HCEC 1CT (cell line): ENCODE results near the gene PRRX1.
A peak's percentile ranks its signal among the peaks of the same experiment; 100 is the strongest.

Source experiments
- DNase-seq: peaks from one replicate; pipeline ENCODE4 v3.0.0-alpha.2; 2017

PRRX1 gene

GRCh38 chr1:170692866-170693575, 29.1 kb downstream of the PRRX1 start:
- peak; percentile 89 for DNase-seq

GRCh38 chr1:170694172-170694926, 30.4 kb downstream of the PRRX1 start:
- no peak for DNase-seq

DNA sequence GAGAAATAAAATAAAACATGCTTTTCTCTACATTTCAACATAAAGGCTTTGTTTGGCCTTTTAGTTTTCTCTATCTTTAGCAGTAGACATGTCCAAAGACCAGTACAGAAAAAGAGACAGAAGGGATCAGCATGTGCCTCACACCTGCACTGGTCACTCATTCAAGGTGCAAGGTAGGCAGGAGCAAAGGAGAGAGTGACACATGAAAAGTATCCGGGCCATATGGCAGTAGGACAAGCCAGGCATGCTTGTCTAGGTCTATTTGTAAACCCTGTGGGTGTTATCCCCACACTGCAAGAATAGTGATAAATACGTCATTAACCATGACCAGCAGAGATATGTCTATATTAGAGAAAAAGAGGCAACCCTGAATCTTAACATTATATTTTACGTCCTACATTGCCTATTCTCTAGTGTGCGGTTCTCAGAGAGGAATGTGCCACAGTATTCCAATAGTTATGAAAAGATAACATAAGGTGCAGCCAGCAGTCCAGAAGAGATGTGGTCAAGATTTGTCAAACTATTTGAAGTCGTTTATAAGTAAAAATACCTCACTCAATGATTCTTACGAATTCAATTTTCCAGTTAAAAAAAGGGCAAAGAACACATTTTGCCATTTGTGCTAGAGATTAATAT, 32.1 kb downstream of the PRRX1 start:
- no peak for DNase-seq

GRCh38 chr1:170696591-170697290, 32.8 kb downstream of the PRRX1 start:
- no peak for DNase-seq

GRCh38 chr1:170697316-170697715, 33.4 kb downstream of the PRRX1 start:
- DNase-seq = no peak

DNA sequence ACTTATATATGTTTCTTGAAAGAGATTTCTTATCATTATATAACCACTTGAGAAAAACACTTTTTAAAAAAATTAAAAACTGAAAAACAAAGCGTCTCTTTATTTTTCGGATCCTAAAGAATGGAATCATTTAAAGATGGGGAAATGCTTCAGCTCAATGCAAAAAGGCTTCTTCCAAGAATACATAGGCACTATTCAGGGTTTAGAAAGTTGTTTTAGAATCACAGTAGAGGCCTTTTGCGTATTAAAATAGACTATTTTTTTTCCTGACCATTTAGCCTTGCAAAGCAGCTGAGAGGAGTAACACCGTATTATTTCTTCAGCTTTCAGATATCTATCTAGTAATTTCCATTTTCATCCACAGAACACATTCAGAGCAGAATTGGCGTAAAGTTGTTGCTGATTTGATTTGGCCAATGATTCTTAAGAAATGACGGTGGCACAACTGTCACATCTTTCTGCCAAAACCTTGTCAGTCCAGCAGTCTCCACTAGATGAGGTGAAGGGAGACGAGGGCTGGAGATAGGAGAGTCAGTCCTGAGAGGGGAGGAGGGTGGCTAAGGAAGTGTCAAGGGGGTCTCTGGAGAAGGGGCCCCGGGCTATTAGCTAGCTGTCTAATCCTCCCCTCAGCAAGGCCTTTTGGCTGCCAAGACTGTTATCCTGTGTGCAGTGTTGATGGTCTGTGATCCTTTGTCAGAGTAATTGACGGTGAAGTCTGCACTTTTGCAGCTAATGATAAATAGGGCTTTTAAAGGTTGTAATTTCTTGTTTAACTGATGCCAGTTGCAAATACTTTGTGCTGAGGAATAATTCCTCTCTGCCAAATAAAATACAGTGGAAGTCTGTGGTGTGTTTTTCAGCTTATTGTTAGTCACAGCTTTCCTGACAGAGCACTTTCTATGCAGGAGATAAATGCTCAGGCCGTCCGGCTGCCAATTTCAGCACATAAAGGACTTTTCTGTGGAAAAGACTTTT, 34.7 kb downstream of the PRRX1 start:
- no peak for DNase-seq

DNA sequence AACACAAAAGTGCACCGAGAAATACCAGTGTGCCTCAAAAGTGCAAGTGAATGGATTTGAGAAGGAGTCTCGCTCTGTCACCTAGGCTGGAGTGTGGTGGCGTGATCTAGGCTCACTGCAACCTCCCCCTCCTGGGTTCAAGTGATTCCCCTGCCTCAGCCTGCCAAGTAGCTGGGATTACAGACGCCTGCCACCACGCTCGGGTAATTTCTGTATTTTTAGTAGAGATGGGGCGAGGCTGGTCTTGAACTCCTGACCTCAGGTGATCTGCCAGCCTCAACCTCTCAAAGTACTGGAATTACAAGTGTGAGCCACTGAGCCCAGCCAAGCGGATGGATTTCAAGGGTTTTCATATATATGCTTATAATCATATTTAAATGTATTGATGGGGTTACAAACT, 35.8 kb downstream of the PRRX1 start:
- DNase-seq = no peak

GRCh38 chr1:170700842-170701615, 37.1 kb downstream of the PRRX1 start:
- DNase-seq = peak; percentile 63

DNA sequence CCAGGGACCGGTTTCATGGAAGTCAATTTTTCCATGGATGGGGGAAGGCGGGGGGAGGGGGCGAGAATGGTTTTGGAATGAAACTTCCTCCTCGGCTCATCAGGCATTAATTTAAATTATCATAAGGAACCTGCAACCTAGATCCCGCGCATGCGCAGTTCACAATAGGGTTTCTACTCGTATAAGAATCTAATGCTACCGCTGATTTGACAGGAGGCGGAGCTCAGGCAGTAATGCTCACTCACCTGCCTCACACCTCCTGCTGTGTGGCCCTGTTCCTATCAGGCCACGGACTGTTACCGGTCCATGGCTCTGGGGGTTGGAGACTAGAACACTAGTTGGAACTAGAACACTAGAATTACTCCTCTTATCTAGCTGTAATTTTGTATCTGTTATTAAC, 38.0 kb downstream of the PRRX1 start:
- DNase-seq = no peak

GRCh38 chr1:170703591-170703990, 39.7 kb downstream of the PRRX1 start:
- no peak for DNase-seq

DNA sequence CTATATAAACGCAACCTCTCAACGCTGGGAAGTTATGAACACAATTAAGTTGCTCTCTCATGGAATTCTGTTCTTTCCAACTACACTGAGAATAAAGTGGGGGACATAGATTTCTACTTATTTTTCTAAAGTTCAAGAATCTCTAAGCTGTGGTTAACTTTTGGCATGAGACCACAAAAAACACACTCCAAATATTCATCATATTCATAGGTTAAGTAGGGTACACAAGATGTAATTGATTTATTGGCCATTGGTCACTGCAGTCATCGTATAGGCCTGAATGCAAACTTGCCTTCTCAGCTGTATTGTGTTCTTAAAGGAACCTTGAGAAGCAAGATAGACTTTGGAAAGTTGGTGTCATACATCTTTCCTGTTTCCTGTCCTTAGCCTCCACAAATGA, 40.3 kb downstream of the PRRX1 start:
- no peak for DNase-seq

- DNase-seq = no peak
Observed at GRCh38 chr1:170705981-170706380, 42.0 kb downstream of the PRRX1 start.

- DNase-seq = no peak
Observed at GRCh38 chr1:170707117-170707516, 43.2 kb downstream of the PRRX1 start.

- DNase-seq = peak; percentile 98
Observed at GRCh38 chr1:170707959-170708655, 44.2 kb downstream of the PRRX1 start.

- DNase-seq = peak; percentile 97
Observed at GRCh38 chr1:170711682-170712081, 47.8 kb downstream of the PRRX1 start.

- no peak for DNase-seq
Observed at GRCh38 chr1:170714163-170714562, 50.2 kb downstream of the PRRX1 start.

- DNase-seq = no peak
Observed at GRCh38 chr1:170714938-170715337, 51.0 kb downstream of the PRRX1 start.

GRCh38 chr1:170716835-170717429, 53.0 kb downstream of the PRRX1 start:
- DNase-seq = no peak

DNA sequence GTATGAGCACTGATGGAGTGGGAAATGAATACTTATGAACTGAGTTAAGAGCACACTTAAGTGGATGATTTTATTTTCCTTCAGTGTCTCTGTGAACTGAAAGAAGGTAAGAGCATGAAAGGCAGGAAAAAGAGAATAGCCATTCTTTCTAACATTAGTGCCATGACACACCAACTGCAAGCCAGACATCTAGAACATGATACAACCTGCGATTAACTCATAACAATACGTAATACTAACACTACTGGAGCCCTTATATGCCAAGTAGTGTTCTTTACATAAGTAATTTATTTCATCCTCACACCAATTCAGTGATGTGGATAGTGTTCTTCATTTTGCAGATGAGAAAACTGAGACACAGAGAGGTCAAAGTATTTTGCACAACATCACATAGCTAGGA, 56.7 kb downstream of the PRRX1 start:
- no peak for DNase-seq

DNA sequence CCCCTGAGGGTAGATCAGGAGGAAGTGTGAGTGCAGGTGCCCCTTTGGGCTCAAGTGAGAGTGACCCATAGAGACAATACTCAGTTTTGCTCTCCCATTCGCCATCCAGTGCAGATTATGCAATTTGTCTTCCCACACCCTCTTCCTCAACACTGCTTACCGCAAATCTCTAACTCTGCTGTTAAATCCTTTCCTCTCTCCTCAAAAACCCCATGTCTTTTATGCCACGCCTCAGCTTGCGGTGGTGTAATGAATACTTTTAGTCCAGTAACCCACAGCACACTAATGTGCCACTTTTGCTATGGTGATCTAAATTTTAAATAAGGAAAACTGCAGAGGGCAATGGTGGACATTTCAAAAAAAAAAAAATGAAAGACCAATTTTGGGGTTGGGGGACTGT, 57.7 kb downstream of the PRRX1 start:
- DNase-seq = no peak
